GM13976 (cell line): ENCODE measurements around the gene GIPC3.

Experiments
- DNase-seq: peaks from one replicate; pipeline ENCODE4 v3.0.0; 2012; ENCODE audit warnings: low spot score
- in situ Hi-C: fragments of 300-500 bp; cut with MboI; formaldehyde crosslinking; loops from one replicate; pipeline ENCODE4 v1.12.0; 2022; ENCODE audit warnings: low sequenced_read_pairs, mixed read lengths, inconsistent platforms; ENCODE audit not compliant: unreplicated experiment
- TF ChIP-seq, protein P1 (sequence below): IDR thresholded peaks from 2 replicates; pipeline ENCODE4 v1.5.1; 2012; ENCODE audit warnings: borderline replicate concordance, mild to moderate bottlenecking; ENCODE audit not compliant: insufficient read depth; ENCODE audit errors: extremely low read depth, missing control alignments, control extremely low read depth

Gene GIPC3

DNA sequence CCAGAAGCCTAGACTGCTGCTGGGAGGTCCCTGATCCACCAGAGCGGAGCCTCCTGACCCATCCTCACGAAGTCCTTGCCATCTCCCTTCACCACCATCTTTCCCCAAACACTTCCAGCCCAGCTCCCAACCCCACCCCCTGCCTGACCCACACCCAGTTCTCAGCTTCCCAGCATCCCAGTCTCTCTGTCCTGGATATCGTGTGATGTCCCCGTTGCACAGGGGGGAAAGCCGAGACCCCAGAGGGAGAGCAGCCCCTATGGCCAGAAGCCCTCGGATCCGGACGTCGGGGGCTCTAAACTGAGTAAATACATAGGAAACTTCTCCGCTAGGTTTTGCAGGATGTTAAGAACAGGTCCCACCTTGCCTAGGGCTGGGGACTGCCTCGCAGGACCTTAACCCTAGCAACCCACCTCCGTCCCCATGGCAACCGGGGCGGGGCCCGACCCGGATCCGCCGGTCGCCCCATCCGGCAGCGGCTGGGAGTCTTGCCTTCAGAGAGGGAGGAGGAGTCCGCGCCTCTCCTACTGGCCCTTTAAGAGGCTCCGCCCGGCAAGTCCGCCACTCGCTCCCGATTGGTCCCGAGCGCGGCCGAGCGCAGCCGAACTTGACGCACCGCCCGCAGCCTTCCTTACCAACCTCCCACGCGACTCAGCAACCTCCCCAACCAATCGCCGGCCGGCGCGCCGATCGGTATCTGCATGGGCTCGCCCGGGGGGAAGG, 13.0 kb upstream of the GIPC3 start:
- DNase-seq: peak; percentile 99
- in situ Hi-C loops: no loop called here
- TF ChIP-seq, protein P1, sequence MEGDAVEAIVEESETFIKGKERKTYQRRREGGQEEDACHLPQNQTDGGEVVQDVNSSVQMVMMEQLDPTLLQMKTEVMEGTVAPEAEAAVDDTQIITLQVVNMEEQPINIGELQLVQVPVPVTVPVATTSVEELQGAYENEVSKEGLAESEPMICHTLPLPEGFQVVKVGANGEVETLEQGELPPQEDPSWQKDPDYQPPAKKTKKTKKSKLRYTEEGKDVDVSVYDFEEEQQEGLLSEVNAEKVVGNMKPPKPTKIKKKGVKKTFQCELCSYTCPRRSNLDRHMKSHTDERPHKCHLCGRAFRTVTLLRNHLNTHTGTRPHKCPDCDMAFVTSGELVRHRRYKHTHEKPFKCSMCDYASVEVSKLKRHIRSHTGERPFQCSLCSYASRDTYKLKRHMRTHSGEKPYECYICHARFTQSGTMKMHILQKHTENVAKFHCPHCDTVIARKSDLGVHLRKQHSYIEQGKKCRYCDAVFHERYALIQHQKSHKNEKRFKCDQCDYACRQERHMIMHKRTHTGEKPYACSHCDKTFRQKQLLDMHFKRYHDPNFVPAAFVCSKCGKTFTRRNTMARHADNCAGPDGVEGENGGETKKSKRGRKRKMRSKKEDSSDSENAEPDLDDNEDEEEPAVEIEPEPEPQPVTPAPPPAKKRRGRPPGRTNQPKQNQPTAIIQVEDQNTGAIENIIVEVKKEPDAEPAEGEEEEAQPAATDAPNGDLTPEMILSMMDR: no peak

DNA sequence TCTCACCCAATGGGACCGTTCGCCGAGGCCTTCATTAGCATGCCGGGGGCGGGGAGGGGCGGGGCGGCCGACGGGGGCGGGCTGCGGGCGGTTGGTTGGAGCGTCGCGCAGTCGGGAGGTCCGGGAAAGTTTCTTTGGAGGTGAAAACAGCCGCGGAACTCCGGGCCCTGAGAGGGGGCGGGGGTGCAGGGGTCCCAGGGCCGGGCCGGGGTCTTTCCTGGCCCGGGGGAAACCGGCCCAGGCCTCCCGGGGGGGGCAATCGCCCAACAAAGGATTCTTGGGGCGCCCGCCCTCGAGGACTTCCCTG, 12.5 kb upstream of the GIPC3 start, which contains the start of gene HMG20B:
Gene HMG20B (plus strand): TSS at position 90 of the 307 bp plus-strand sequence. CDS start 366 bp downstream, outside the sequence.
- no peak for DNase-seq
- TF ChIP-seq, protein P1: no peak
- in situ Hi-C loops: no loop called here

DNA sequence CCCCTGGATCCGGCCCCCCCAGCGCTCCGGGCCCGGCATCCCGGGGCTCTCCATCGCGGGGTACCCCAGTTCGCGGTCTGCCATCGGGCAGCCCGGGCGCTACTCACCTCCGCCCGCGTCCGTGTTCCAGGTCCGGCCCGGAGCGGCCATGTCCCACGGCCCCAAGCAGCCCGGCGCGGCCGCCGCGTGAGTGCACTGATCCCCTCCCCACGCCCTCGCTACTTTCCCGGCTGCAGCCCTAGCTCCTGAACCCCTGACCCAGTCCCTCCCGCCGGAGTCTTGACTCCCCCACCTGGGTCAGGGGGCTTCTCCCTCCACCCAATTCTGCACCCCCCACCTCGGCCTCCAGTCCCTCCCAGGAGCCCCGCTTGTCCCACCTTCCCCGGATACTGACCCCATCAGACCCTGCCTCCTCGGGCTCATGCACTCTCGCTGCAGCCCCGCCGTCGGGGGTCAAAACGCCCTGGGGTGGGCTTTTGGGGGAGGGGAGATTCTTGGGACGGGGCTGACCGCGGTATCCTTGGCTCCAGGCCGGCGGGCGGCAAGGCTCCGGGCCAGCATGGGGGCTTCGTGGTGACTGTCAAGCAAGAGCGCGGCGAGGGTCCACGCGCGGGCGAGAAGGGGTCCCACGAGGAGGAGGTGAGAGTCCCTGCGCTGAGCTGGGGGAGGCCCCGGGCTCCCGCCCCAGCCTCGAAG, 12.0 kb upstream of the GIPC3 start:
- in situ Hi-C loops: no loop called here
- TF ChIP-seq, protein P1: no peak
- DNase-seq: no peak

DNA sequence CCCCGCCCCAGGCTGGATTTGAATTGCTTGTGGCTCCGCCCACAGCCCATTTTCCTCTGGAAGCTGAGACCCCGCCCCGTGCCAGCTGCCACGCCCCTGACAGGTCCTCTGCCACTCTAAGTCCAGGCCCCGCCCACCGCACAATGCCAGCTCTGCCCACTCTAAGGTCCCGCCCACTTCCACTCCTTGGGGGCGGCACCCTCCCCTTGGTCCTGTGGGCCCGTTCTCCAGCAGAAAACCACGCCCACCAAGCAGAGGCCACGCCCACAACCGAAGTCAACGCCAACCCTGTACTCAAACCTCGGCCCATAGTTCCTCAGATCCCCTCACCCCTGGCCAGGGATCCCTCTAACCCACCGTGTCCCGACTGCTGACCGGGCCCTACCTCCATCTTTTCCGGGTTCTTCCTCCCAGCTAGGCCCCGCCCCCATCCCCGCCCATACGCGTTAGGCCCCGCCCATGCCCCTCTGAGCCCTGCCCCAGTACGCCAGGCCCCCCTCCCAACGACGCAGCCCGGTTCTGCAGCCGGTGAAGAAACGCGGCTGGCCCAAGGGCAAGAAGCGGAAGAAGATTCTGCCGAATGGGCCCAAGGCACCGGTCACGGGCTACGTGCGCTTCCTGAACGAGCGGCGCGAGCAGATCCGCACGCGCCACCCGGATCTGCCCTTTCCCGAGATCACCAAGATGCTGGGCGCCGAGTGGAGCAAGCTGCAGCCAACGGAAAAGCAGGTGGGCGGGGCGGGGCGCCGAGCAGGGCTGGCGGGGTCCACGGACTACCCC, 11.2 kb upstream of the GIPC3 start:
- in situ Hi-C loops: no loop called here
- DNase-seq: peak; percentile 92

DNA sequence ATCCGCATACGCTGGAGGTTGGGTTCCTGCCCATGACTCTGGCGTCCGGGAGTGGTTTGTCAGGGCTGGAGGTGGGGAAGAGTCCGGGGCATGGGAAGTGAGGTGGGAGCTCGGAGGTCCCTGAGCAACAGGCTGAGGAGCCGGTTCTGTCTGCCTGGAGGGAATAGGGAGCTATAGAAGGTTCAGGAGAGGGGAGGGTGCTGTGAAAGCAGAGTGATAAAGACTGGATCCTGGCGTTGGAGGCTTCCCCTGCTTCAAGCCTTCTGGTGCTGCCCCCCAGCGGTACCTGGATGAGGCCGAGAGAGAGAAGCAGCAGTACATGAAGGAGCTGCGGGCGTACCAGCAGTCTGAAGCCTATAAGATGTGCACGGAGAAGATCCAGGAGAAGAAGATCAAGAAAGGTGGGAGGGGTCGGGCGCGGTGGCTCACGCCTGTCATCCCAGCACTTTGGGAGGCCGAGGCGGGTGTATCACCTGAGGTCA, 10.0 kb upstream of the GIPC3 start:
- in situ Hi-C loops: no loop called here
- TF ChIP-seq, protein P1: peak; percentile 37
- no peak for DNase-seq

More for the DNA sequence above, 11.2 kb upstream of the GIPC3 start:
- TF ChIP-seq, protein P1: no peak

DNA sequence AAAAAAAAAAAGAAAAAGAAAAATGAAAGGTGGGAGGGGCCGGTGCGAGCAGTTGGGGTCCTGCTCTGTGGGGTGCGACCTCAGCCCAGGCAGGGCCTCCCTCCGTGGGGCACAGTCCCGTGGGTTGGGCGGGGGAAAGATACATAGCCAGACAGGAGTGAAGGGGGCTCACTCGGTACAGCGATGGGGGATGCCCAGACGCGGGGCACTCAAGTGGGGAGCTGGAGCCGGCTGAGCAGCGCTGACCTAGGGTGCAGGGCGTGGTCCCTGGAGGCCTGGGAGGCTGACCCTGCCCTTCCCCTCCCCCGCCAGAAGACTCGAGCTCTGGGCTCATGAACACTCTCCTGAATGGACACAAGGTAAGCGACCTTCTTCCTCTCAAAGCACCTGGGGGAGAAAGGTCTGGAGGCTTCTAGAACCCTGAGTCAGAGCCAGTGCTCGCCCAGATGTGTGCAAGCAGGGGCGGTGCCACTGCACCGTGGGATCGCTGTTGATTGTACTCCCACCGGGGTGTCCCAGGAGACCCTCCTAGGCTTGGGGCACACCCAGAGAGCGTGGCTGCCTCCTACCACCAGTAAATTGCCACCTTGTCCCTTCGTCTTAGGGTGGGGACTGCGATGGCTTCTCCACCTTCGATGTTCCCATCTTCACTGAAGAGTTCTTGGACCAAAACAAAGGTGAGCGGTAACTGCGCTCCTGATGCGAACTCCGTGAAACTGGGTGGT, 9.2 kb upstream of the GIPC3 start:
- in situ Hi-C loops: no loop called here
- TF ChIP-seq, protein P1: no peak
- DNase-seq: no peak
